Measurements from ENCODE around the gene TTC39B.

Gene TTC39B

DNA sequence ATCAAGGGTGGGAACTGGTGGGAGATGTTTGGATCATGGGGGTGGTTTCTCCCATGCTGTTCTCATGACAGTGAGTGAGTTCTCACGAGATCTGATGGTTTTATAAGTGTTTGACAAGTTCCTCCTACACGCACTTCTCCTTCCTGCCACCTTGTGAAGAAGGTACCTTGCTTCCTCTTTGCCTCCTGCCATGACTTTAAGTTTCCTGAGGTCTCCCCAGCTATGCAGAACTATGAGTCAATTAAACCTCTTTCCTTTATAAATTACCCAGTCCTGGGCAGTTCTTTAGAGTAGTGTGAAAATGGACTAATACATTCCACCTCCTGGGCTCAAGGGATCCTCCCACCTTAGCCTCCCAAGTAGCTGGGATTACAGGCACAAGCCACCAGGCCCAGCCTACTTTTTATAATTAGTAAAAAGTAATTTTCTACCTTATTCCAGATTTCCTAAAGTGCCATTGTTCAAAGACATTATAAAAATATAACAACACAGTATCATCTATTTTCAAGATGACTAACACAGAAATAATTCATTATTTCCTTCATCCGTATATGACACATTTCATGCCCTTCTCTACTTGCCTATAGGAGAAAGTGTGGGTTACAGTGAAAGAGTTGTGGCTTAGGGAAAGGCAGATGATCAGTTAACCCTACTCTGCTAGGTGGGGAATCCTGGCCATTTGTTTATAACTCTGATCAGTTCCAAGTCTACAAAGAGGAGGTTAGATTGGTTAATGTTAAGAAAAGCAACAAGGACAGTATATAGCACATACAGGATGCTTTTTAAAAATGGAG lies 99.9 kb downstream of the TTC39B start:
- TF ChIP-seq GATA3 (IDR thresholded peaks at IDR 0.05; ENCODE audit: low read depth, low read length) (no peak), GATA2 (IDR thresholded peaks at IDR 0.05; ENCODE audit: low read depth, low read length) (no peak)

DNA sequence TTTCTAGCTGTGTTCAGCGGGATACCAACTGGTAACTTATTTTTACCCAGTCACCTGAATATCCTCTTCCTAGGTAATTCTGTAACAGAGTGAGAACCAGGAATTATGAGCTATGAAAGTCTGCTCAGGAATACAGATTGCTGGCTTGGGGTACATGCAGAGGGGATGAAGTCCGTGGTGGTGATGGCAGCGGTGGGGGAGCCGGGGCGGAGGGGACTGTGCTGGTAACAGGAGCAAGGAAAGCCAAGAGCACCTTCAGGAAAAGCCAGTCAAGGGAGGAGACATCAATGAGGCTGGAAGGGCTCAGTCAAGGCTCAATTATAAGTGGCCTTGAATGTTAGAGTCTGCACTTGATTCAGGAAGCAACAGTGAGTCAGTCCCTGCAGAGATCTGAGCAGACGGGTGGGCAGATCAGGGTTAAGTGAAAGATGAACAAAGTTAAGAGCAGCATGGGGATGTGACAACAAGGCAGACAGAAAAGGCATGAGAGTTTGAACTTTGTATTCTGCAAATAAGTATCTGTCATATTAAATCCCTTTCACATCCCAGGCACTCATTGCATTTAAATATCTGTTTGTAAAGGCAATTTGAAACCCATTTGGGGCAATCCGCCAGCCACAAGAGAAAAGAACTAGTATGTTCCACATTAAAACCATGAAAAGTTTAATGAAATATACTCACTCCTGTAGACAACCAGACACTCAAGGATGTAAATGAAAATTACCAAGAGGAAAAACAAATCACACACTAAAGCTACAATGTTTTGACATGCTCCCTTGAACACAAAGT lies 101.2 kb downstream of the TTC39B start:
- TF ChIP-seq GATA2 (IDR thresholded peaks at IDR 0.05; ENCODE audit: low read depth, low read length) (no peak), GATA3 (IDR thresholded peaks at IDR 0.05; ENCODE audit: low read depth, low read length) (no peak)

- no peak for TF ChIP-seq GATA3 (IDR thresholded peaks at IDR 0.05; ENCODE audit: low read depth, low read length)
Measured at GRCh38 chr9:15203581-15203980, 103.4 kb downstream of the TTC39B start.

DNA sequence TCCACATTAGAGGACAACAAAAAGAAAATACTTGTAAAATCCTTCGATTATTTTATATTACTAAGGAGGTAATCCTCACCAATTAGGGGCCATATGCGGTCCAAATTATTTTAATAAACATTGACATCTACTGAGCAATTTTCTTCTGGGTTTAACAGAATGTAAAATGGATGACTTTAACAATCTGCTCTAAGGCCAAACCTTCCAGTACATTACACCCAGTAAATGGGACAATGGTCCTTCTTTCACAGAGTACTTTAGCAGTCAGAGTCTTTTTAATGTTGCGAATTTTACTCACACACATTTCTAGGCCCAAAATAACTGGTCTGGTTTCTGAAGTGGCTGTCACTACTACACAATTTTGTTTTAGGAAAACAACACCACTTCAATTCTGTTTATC lies 106.9 kb downstream of the TTC39B start:
- TF ChIP-seq GATA3 (IDR thresholded peaks at IDR 0.05; ENCODE audit: low read depth, low read length) (no peak), GATA2 (IDR thresholded peaks at IDR 0.05; ENCODE audit: low read depth, low read length) (no peak)

- TF ChIP-seq GATA3 (IDR thresholded peaks at IDR 0.05; ENCODE audit: low read depth, low read length) (no peak), GATA2 (IDR thresholded peaks at IDR 0.05; ENCODE audit: low read depth, low read length) (no peak)
Measured at GRCh38 chr9:15192856-15193255, 114.2 kb downstream of the TTC39B start.

- TF ChIP-seq GATA2 (IDR thresholded peaks at IDR 0.05; ENCODE audit: low read depth, low read length) (no peak), GATA3 (IDR thresholded peaks at IDR 0.05; ENCODE audit: low read depth, low read length) (no peak)
Measured at GRCh38 chr9:15191378-15191777, 115.6 kb downstream of the TTC39B start.

DNA sequence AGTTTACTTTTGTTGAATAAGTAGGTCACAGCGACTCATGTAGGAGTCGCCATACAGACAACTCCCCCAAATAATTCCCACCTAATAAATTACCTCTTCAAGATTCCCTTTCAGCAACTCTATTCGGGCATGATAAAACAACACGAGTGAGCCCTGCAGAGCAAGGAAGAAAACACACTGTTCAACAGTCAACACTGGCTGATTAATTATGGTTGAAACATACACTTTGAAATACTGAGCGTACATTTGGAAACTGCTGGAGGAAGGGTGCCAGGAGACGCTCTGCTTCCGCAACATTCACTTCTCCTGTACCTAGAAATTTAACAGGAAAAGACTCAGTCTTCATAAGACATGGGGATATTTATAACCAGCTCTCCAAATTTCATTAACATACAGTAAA lies 117.5 kb downstream of the TTC39B start:
- no peak for TF ChIP-seq GATA3 (IDR thresholded peaks at IDR 0.05; ENCODE audit: low read depth, low read length)
- no peak for TF ChIP-seq GATA2 (IDR thresholded peaks at IDR 0.05; ENCODE audit: low read depth, low read length)

GRCh38 chr9:15187589-15187988 lies 119.4 kb downstream of the TTC39B start:
- no peak for TF ChIP-seq GATA3 (IDR thresholded peaks at IDR 0.05; ENCODE audit: low read depth, low read length)
- no peak for TF ChIP-seq GATA2 (IDR thresholded peaks at IDR 0.05; ENCODE audit: low read depth, low read length)

DNA sequence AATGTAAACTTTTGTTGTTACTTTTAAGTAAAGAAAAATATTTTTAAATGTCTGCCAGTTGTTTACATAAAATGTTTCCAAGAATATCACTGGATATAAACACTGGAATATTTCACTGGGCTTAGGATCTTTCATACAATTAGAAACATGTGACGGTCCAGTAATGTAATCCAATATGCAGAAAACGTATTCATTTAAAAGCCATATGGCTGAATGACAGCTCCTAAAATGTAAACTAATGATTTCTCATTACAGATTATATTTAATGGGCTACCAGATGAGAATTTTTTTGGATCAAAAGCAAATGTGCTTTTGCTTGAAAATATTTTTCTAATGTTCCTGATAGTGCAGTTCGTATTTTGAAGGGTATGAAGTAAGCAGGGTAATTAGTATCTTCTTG lies 124.3 kb downstream of the TTC39B start:
- TF ChIP-seq GATA2 (IDR thresholded peaks at IDR 0.05; ENCODE audit: low read depth, low read length) (no peak), GATA3 (IDR thresholded peaks at IDR 0.05; ENCODE audit: low read depth, low read length) (no peak)

GRCh38 chr9:15182101-15182551 lies 124.9 kb downstream of the TTC39B start:
- TF ChIP-seq GATA2 (IDR thresholded peaks at IDR 0.05; ENCODE audit: low read depth, low read length) (no peak), GATA3 (IDR thresholded peaks at IDR 0.05; ENCODE audit: low read depth, low read length) (no peak)

GRCh38 chr9:15180124-15180523 lies 126.9 kb downstream of the TTC39B start:
- TF ChIP-seq GATA3 (IDR thresholded peaks at IDR 0.05; ENCODE audit: low read depth, low read length) (no peak), GATA2 (IDR thresholded peaks at IDR 0.05; ENCODE audit: low read depth, low read length) (no peak)

- TF ChIP-seq GATA3 (IDR thresholded peaks at IDR 0.05; ENCODE audit: low read depth, low read length) (no peak), GATA2 (IDR thresholded peaks at IDR 0.05; ENCODE audit: low read depth, low read length) (no peak)
Measured at GRCh38 chr9:15178631-15179030, 128.4 kb downstream of the TTC39B start.

GRCh38 chr9:15176836-15177235 lies 130.2 kb downstream of the TTC39B start:
- TF ChIP-seq GATA3 (IDR thresholded peaks at IDR 0.05; ENCODE audit: low read depth, low read length): no peak
- TF ChIP-seq GATA2 (IDR thresholded peaks at IDR 0.05; ENCODE audit: low read depth, low read length): no peak

GRCh38 chr9:15163931-15164330 lies 143.1 kb downstream of the TTC39B start:
- TF ChIP-seq GATA3 (IDR thresholded peaks at IDR 0.05; ENCODE audit: low read depth, low read length) (no peak), GATA2 (IDR thresholded peaks at IDR 0.05; ENCODE audit: low read depth, low read length) (no peak)

DNA sequence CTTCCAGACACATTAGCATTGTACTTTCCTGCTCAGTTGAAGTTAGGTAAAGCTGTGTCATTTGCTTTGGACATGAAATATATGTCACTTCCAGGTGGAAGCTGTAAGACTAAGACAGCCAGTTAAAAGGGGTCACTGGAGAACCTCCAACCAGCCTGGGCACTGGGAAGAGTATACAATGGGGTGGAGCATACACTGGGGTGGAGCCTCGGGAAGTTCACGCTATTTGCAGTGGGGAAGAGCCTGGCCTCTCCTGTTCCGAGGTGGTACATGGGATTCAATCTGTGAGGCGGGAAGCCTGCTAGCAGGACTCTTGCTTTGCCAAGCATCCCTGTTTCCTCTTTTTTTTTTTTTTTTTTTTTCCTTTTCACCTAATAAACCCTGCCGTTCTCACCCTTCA lies 145.3 kb downstream of the TTC39B start:
- TF ChIP-seq GATA3 (IDR thresholded peaks at IDR 0.05; ENCODE audit: low read depth, low read length) (no peak), GATA2 (IDR thresholded peaks at IDR 0.05; ENCODE audit: low read depth, low read length) (no peak)

All from SH-SY5Y (cell line).